Endometrium (tissue), 2 donors: Measurements from ENCODE around the gene CAB39.
A peak's percentile ranks its signal among the peaks of the same experiment; 100 is the strongest.

Experiments used
- FAIRE-seq: peaks from 2 replicates; lab custom pipeline; 2012; peaks lifted over from hg19 to GRCh38; lab: Jason Lieb, UNC
- donor health status: control.
- donor health status: control.

Gene CAB39

GRCh38 chr2:230757476-230757875 is 44.8 kb downstream of the CAB39 start:
- FAIRE-seq = no peak

- FAIRE-seq = no peak
These were observed 46.2 kb downstream of the CAB39 start for GRCh38 chr2:230758566-230759480.

DNA sequence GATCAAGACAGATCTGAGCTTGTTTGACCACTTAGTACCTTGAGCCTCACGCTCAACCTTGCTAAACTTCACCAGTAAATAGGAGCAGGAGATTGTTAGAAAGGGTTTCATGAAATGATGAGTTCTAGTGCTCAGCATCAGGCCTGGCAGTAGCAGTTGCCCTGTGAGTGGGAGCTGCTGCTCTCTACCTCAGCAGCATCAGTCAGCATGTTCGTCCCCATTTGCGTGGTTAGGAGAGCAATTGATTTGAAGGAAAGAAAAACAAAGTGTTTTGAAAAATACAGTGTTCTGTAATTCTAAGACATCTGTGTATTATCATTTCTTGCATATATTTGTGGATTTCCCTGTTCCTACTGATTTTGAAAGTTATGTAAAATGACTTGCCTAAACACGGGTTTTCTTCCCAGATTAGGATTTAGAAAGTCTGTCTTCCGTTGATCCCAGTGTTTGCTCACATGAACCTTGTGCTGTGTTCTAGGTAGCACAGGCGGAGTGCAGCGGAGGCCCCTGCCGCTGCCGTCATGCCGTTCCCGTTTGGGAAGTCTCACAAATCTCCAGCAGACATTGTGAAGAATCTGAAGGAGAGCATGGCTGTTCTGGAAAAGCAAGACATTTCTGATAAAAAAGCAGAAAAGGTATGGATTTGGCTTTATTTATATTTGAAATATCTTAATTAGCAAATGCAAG is 47.0 kb downstream of the CAB39 start:
- no peak for FAIRE-seq

DNA sequence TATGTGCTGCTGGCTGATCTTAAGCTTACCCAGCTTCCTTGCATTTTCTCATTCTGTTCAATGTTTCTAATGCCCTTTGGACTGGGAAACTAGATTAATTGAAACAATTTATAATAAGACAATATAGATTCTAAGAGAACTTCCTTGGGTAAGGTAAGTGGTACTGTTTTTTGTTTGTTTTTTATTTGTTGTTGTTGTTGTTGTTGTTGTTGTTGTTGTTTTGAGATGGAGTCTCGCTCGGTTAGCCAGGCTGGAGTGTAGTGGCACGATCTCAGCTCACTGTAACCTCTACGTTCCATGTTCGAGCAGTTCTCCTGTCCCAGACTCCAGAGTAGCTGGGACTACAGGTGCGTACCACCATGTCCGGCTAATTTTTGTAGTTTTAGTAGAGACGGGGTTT is 49.1 kb downstream of the CAB39 start:
- FAIRE-seq = no peak

DNA sequence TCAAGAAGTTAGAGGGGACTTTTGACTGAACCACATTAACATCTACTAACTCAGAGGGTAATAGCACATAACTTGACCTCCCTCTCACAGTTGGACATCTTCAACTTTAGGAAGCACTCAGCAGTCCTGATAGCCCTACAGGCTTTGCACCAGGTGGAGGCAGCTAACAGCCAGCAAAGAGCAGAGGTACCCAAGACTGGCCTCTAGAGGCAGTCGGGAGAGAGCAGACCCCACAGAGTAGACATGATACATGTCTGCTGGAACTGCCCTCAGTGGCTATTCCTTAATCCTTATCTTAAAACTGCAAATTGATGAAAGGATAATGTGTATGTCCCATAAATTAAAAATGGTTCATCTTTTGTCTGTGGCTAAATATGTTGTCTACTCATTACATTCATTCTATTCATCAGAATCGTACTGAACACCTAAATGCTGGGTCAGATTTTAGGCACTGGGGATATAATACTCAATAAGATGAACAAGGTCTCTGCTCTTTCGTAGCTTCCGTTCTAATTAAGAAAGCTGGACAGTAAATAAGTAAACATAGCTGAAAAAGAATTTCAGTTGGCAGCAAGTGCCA is 49.8 kb downstream of the CAB39 start:
- no peak for FAIRE-seq

DNA sequence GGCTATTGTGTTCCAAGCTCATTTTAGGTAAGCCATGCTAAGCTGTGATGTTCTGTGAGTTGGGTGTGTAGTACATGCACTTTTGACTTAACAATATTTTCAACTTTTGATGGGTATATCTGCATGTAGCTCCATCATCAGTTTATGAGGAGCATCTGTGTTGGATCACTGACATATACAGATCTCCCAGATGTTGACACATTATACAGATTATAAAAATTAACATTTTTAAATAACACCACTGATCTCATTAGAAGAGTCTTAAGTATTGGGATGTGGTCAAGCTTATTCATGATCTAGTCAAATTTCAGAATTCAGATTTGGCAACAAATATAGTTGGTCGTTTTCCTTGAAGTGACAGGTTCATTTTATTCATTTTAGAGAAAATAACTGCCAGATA is 51.7 kb downstream of the CAB39 start:
- FAIRE-seq = no peak

- no peak for FAIRE-seq
These were observed 53.1 kb downstream of the CAB39 start for GRCh38 chr2:230765611-230766300.

DNA sequence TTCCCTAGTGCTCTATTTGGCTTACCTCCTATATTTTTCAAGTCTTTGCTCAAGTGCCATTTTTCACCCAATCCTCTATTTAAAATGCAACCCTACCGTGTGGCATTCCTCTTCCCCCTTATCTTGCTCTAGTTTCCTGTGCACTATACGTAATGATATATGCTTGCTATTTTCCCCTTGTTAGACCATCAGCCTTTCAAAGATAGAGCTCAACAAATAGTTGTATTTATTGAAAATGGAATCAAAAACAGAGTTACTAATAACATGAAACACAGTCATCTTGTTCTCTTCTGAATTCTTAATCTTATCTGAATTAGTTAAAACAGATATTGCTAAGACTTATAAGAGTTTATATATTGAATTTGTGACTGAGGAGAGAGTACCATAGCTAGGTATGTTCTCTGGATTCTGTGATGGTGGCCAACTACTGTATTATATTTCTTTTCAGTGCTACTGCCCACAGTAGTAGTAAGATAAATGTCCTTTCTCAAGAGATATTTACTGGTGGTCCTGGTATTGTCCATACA is 55.3 kb downstream of the CAB39 start:
- no peak for FAIRE-seq

DNA sequence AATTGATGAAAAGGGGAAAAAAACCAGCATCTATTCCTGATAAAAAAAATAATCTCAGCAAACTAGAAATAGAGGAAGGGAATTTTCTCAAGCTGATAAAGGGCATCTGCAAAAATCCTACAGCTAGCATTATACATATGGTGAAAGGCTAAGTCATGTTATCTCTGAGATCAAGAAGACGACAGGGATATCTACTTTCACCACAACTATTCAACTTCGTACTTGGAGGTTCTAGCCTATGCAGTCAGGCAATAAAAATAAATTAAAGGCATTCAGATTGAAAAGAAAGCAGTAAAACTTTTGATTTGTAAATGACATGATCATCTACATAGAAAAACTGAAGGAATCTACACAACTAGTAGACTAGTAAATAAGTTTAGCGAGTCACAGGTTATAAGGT is 58.2 kb downstream of the CAB39 start:
- no peak for FAIRE-seq

- no peak for FAIRE-seq
These were observed 59.5 kb downstream of the CAB39 start for GRCh38 chr2:230772156-230772555.

- no peak for FAIRE-seq
These were observed 60.6 kb downstream of the CAB39 start for GRCh38 chr2:230773039-230773773.

DNA sequence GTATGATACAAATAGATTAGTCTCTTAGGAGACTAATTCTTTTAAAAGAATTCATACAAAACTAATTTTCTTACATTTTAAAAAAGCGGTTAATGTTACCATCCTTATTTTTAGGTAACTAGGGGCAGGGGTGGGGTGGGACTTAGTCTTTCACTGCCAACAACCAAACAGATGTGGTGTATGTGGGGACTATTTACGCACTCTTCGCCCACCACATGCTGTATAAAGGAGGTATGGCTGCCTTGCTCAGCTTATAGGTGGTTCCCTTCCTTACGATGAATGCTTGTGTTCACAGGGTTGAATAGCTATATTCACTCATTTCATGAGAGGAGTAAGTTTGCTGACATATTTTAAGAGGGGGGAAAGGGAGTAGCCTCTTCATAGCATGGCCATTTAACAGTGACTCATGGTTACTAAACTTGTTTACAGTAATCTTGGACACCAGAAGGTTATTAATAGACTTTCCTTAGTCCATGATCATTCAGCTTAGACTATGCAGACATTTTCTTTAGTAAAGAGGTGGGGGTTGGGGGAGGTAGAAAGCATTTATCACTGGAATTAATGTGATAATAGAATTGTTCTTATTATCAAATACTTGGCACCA is 61.8 kb downstream of the CAB39 start:
- no peak for FAIRE-seq

DNA sequence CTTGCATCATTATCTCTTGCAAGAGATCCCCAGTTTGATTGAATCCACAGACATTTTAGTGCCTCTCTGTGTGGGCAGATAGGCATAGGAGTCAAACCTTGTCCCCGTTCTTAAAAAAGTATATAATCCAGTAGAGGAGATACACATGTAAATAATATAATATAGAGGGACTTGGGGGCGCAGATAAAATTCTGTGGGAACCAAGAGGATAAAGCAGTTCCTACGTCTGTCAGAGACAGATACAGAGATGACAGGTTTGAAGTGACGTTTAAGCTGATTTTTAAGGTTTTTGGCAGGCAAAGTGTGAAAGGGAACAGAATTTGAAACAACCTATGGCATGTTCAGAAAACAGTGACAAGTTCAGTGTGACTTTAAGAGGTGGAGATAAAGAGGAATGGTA is 63.1 kb downstream of the CAB39 start:
- FAIRE-seq = no peak

- no peak for FAIRE-seq
These were observed 65.1 kb downstream of the CAB39 start for GRCh38 chr2:230777721-230778120.

GRCh38 chr2:230778350-230779063 is 65.9 kb downstream of the CAB39 start:
- FAIRE-seq = no peak

DNA sequence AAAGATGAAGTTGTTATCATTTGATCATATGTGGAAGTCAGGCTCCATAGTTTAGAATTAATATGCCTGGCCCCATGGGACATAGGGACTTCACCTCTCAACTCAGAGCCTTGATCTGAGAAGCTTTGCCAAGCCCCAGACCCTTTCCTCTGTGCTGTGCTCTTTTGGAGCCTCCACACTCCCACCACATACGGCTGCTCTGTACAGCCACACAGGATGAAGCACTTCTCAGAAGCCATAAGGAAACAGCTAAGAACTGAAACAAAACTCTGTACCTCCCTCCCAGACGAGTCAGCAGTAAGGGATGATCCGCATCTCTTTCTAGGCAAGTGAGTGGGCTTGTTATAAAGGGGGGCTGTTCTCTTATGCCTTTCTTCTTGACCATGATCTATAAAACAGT is 66.5 kb downstream of the CAB39 start:
- no peak for FAIRE-seq

DNA sequence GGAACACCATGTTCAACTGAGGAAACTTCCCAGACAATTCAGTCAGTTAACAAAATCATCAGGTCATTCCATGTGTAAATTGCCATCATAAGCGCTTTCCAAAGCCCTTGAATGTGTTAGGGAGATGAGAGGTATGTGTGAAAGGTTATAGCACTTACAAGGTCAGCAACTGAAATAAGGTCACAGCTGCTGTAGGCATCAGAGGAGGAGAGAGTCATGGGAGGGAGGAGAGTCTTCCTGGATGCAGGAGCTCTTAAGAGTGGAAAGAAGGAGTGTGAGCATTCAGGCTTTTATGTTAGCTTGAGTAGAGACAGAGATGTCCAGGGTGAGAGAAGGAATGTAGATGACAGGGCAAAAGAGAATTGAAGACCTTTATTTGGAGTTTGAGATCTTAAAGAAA is 67.0 kb downstream of the CAB39 start:
- no peak for FAIRE-seq

GRCh38 chr2:230781130-230781797 is 68.6 kb downstream of the CAB39 start:
- FAIRE-seq = no peak

GRCh38 chr2:230783101-230783500 is 70.5 kb downstream of the CAB39 start:
- FAIRE-seq = peak; percentile 51

DNA sequence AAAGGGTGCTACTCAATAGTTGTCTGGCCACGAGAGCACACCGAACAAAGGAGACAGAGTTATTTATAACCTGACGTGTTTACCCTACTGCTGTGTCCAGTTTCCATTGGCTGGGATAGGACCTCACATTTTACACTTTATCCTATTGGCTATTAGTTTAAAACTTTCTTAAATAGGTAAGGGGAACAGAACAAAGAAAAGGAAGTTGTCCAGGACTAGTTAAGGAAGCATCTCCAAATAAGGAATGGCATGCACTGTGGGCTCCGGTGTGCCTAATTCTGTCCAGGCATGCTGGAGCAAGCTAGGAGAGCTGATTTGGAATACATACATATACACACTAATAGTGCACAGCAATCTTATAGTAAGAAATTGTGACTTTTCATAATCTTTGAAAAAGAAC is 72.2 kb downstream of the CAB39 start:
- FAIRE-seq = no peak
